Activated CD4-positive, alpha-beta memory T cell treated with anti-CD3 and anti-CD28 coated beads, Interleukin-2, amount 10 ng/mL, durations not matched to agents 7 days and 5 days (primary cell): ENCODE measurements around the gene BCL7A. TPM values are rescaled to one million over a fixed set of nuclear protein-coding genes. Genes with fewer than 3 reads are reported as not detected.
"Not testable (repeated sequence)": the region's sequence is repeated elsewhere in the genome, so short reads cannot be mapped to it uniquely, and the experiment has no call there.

Source experiments
- CTCF ChIA-PET: fragments of 350-600 bp; sonication (Branson Sonifier 250); formaldehyde crosslinking; loops from one replicate; lab custom pipeline; 2021; ENCODE audit warnings: antibody characterized with exemption, inconsistent platforms; lab: Charles Lee
- POLR2A ChIA-PET: fragments of 350-600 bp; sonication (Branson Sonifier 250); formaldehyde crosslinking; loops from one replicate; lab custom pipeline; 2021; ENCODE audit warnings: antibody characterized with exemption; lab: Charles Lee
- DNase-seq: peaks from one replicate; pipeline ENCODE4 v3.0.0-alpha.2; 2020
- H3K27ac Mint-ChIP-seq: one replicate; pipeline ENCODE4 v1.8.0; 2021; ENCODE audit warnings: mild to moderate bottlenecking, mixed read lengths
- H3K27me3 Mint-ChIP-seq: one replicate; pipeline ENCODE4 v1.8.0; 2021; ENCODE audit warnings: mixed read lengths
- H3K36me3 Mint-ChIP-seq: one replicate; pipeline ENCODE4 v1.8.0; 2021; ENCODE audit warnings: low read depth, mixed read lengths
- H3K4me1 Mint-ChIP-seq: one replicate; pipeline ENCODE4 v1.8.0; 2021; ENCODE audit warnings: mixed read lengths
- H3K4me3 Mint-ChIP-seq: one replicate; pipeline ENCODE4 v1.8.0; 2021; ENCODE audit warnings: mild to moderate bottlenecking, mixed read lengths
- H3K9me3 Mint-ChIP-seq: one replicate; pipeline ENCODE4 v1.8.0; 2021; ENCODE audit warnings: mixed read lengths
- total RNA-seq, 2 experiments: library from RNA; stranded (reverse); gene quantifications; one replicate each; pipeline ENCODE4 v1.2.3, GENCODE V29; 2021

BCL7A gene
- total RNA-seq = 1 to 10 TPM; 3.7 to 4.2 TPM

GRCh38 chr12:122021822-122022392 is at the start of gene BCL7A:
BCL7A (plus strand) TSS chr12:122021884; CDS start chr12:122022092, 208 bp downstream.
- Mint-ChIP-seq H3K9me3 (peaks cover 2% of the 10 kb centered on the region), H3K27ac (peak within 1 kb of the TSS; percentile 61), H3K36me3 (no peaks in the 10 kb centered on the region), H3K27me3 (peaks cover 31% of the 10 kb centered on the region), H3K4me1 (peaks cover 11% of the 10 kb centered on the region), H3K4me3 (peak within 1 kb of the TSS; percentile 87)
- peak; percentile 62 for DNase-seq
- CTCF ChIA-PET = interaction anchor here (0.6 to 1.2 kb wide), 3 partner anchors 16 to 593 kb away, joined by 3 to 5 read pairs (median 5); partner anchors contain the start of gene CFAP251
- POLR2A ChIA-PET = interaction anchor here (0.6 to 2.1 kb wide), 4 partner anchors 15 to 396 kb away, joined by 3 to 13 read pairs (median 8); partner anchors contain the start of gene ORAI1

- H3K4me3 Mint-ChIP-seq = no peak overlapping the region
- POLR2A ChIA-PET = no interaction called here
- peaks cover 2% of the 10 kb centered on the region for H3K36me3 Mint-ChIP-seq
- H3K9me3 Mint-ChIP-seq = peaks cover 9% of the 10 kb centered on the region
- no peak overlapping the region for H3K27ac Mint-ChIP-seq
- no peaks in the 10 kb centered on the region for H3K4me1 Mint-ChIP-seq
- peaks cover 9% of the 10 kb centered on the region for H3K27me3 Mint-ChIP-seq
- CTCF ChIA-PET = no interaction called here
- no peak for DNase-seq
These were observed 47.4 kb upstream of the BCL7A start for GRCh38 chr12:121974026-121974985.

GRCh38 chr12:121975021-121975420 is 46.7 kb upstream of the BCL7A start:
- POLR2A ChIA-PET = no interaction called here

GRCh38 chr12:121976950-121977349 is 44.7 kb upstream of the BCL7A start:
- Mint-ChIP-seq H3K27ac (no peak overlapping the region), H3K27me3 (peaks cover 9% of the 10 kb centered on the region), H3K4me1 (no peaks in the 10 kb centered on the region), H3K4me3 (no peak overlapping the region), H3K9me3 (peaks cover 9% of the 10 kb centered on the region), H3K36me3 (peaks cover 2% of the 10 kb centered on the region)
- ChIA-PET CTCF (no interaction called here), POLR2A (no interaction called here)
- no peak for DNase-seq

More at GRCh38 chr12:121975021-121975420, 46.7 kb upstream of the BCL7A start:
- DNase-seq = no peak
- Mint-ChIP-seq H3K4me3 (no peak overlapping the region), H3K9me3 (peaks cover 9% of the 10 kb centered on the region), H3K27ac (no peak overlapping the region), H3K27me3 (peaks cover 9% of the 10 kb centered on the region), H3K4me1 (no peaks in the 10 kb centered on the region), H3K36me3 (peaks cover 2% of the 10 kb centered on the region)
- CTCF ChIA-PET = no interaction called here

- no peak overlapping the region for H3K4me3 Mint-ChIP-seq
These were observed 41.3 kb upstream of the BCL7A start for GRCh38 chr12:121980191-121980891.

GRCh38 chr12:121980892-121981272 is 40.8 kb upstream of the BCL7A start:
- no peaks in the 10 kb centered on the region for H3K36me3 Mint-ChIP-seq
- H3K27ac Mint-ChIP-seq = no peak overlapping the region
- H3K4me1 Mint-ChIP-seq = peaks cover 6% of the 10 kb centered on the region
- POLR2A ChIA-PET = no interaction called here
- H3K27me3 Mint-ChIP-seq = no peaks in the 10 kb centered on the region
- H3K4me3 Mint-ChIP-seq = no peak overlapping the region
- DNase-seq = no peak
- CTCF ChIA-PET = no interaction called here
- no peaks in the 10 kb centered on the region for H3K9me3 Mint-ChIP-seq

More at GRCh38 chr12:121980191-121980891, 41.3 kb upstream of the BCL7A start:
- Mint-ChIP-seq H3K27ac (no peak overlapping the region), H3K36me3 (no peaks in the 10 kb centered on the region), H3K27me3 (peaks cover 1% of the 10 kb centered on the region), H3K4me1 (peaks cover 6% of the 10 kb centered on the region), H3K9me3 (no peaks in the 10 kb centered on the region)
- DNase-seq = no peak
- ChIA-PET POLR2A (no interaction called here), CTCF (no interaction called here)

GRCh38 chr12:121981456-121981855 is 40.2 kb upstream of the BCL7A start:
- H3K27me3 Mint-ChIP-seq = no peaks in the 10 kb centered on the region
- H3K36me3 Mint-ChIP-seq = no peaks in the 10 kb centered on the region
- ChIA-PET CTCF (no interaction called here), POLR2A (no interaction called here)
- H3K27ac Mint-ChIP-seq = no peak overlapping the region
- H3K4me3 Mint-ChIP-seq = no peak overlapping the region
- peaks cover 6% of the 10 kb centered on the region for H3K4me1 Mint-ChIP-seq
- H3K9me3 Mint-ChIP-seq = no peaks in the 10 kb centered on the region
- DNase-seq = no peak

GRCh38 chr12:121982950-121983349 is 38.7 kb upstream of the BCL7A start:
- peaks cover 6% of the 10 kb centered on the region for H3K4me1 Mint-ChIP-seq
- no peaks in the 10 kb centered on the region for H3K9me3 Mint-ChIP-seq
- DNase-seq = no peak
- H3K36me3 Mint-ChIP-seq = no peaks in the 10 kb centered on the region
- no peak overlapping the region for H3K27ac Mint-ChIP-seq
- POLR2A ChIA-PET = no interaction called here
- CTCF ChIA-PET = interaction anchor here (1.1 kb wide), 1 partner anchor 9 kb away, joined by 3 read pairs; no protein-coding TSS in a partner anchor
- H3K27me3 Mint-ChIP-seq = no peaks in the 10 kb centered on the region
- H3K4me3 Mint-ChIP-seq = no peak overlapping the region

- Mint-ChIP-seq H3K36me3 (no peaks in the 10 kb centered on the region), H3K27me3 (no peaks in the 10 kb centered on the region), H3K27ac (no peak overlapping the region), H3K4me1 (peaks cover 6% of the 10 kb centered on the region), H3K9me3 (no peaks in the 10 kb centered on the region), H3K4me3 (no peak overlapping the region)
- CTCF ChIA-PET = interaction anchor here (1.1 kb wide), 1 partner anchor 9 kb away, joined by 3 read pairs; no protein-coding TSS in a partner anchor
- no peak for DNase-seq
- POLR2A ChIA-PET = no interaction called here
These were observed 38.0 kb upstream of the BCL7A start for GRCh38 chr12:121983536-121984210.

- Mint-ChIP-seq H3K27me3 (no peaks in the 10 kb centered on the region), H3K27ac (no peak overlapping the region), H3K4me1 (peaks cover 16% of the 10 kb centered on the region), H3K4me3 (no peak overlapping the region), H3K9me3 (no peaks in the 10 kb centered on the region), H3K36me3 (no peaks in the 10 kb centered on the region)
- no peak for DNase-seq
- POLR2A ChIA-PET = no interaction called here
- CTCF ChIA-PET = interaction anchor here (0.7 kb wide), 1 partner anchor 12 kb away, joined by 4 read pairs; no protein-coding TSS in a partner anchor
These were observed 35.0 kb upstream of the BCL7A start for GRCh38 chr12:121986489-121987245.

GRCh38 chr12:121988519-121988918 is 33.2 kb upstream of the BCL7A start:
- H3K36me3 Mint-ChIP-seq, H3K4me3 Mint-ChIP-seq, H3K9me3 Mint-ChIP-seq, POLR2A ChIA-PET, H3K27ac Mint-ChIP-seq, H3K27me3 Mint-ChIP-seq, DNase-seq: not testable (repeated sequence)
- CTCF ChIA-PET = interaction anchor here (0.6 kb wide), 1 partner anchor 67 kb away, joined by 4 read pairs; no protein-coding TSS in a partner anchor
- H3K4me1 Mint-ChIP-seq = peaks cover 24% of the 10 kb centered on the region
